ENCODE measurements around the gene MAPK8IP1.
A peak's percentile ranks its signal among the peaks of the same experiment; 100 is the strongest.
"Not testable (repeated sequence)": the region's sequence is repeated elsewhere in the genome, so short reads cannot be mapped to it uniquely, and the experiment has no call there.

Gene MAPK8IP1

DNA sequence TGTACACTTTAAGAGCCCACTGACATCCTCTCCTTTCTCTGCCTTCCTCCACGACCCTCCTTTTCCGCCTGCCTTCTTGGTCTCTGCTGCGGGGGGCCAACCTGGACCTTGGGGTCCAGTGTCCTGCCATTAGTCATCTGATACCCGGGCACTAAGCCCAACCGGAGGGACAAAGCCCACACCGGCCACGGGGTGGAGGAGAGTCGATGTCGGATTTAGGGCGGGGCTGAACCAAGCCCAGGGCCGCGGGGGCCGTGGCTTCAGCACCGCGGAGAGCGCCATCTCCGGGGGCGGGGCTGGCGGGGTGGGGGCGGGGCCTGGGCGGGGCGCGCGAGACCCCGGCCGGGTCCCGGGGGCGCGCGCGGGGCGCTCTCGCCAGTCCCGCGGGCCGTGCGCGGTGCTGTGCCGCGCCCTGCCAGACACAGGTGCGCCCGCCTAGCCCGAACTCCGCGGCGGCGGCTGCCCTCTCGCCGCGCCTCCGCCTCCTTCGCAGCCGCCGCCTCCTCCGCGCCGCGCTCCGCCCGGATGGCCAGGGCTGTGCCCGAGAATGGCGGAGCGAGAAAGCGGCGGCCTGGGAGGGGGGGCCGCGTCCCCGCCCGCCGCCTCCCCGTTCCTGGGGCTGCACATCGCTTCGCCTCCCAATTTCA lies at the start of gene MAPK8IP1:
Gene MAPK8IP1, plus strand, starts transcription at position 378 of the 647 bp plus-strand sequence. Its CDS starts 170 bp downstream, at position 548.
- no peak for FAIRE-seq
- peak; percentile 68 for DNase-seq (ENCODE audit: extremely low spot score, insufficient read length, low read depth)

DNA sequence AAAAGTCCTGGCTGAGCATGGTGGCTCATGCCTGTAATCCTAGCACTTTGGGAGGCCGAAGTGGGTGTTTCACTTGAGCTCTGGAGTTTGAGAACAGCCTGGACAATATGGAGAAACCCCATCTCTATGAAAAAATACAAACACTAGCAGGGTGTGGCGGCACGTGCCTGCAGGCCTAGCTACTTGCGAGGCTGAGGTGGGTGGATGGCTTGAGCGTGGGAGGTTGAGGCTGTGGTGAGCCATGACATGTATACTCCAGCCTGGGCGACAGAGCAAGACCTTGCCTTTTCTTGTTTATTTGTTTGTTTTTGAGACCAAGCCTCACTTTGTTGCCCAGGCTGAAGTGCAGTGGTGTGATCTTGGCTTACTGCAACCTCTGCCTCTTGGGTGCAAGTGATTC lies 46.2 kb upstream of the MAPK8IP1 start:
- DNase-seq (ENCODE audit: extremely low spot score, insufficient read length, low read depth) (no peak), FAIRE-seq (no peak)

DNA sequence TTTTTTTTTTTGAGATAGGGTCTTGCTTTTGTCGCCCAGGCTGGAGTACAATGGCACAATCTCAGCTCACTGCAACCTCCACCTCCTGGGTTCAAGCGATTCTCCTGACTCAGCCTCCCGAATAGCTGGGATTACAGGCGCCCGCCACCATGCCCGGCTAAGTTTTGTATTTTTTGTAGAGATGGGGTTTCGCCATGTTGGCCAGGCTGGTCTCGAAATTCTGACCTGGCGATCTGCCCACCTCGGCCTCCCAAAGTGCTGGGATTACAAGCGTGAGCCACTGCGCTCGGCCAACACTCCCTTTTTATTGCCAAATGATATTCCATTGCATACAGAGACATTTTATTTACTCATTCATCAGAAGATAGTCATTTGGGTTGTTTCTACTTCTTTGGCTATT lies 45.2 kb upstream of the MAPK8IP1 start:
- not testable (repeated sequence) for FAIRE-seq; DNase-seq (ENCODE audit: extremely low spot score, insufficient read length, low read depth)

DNA sequence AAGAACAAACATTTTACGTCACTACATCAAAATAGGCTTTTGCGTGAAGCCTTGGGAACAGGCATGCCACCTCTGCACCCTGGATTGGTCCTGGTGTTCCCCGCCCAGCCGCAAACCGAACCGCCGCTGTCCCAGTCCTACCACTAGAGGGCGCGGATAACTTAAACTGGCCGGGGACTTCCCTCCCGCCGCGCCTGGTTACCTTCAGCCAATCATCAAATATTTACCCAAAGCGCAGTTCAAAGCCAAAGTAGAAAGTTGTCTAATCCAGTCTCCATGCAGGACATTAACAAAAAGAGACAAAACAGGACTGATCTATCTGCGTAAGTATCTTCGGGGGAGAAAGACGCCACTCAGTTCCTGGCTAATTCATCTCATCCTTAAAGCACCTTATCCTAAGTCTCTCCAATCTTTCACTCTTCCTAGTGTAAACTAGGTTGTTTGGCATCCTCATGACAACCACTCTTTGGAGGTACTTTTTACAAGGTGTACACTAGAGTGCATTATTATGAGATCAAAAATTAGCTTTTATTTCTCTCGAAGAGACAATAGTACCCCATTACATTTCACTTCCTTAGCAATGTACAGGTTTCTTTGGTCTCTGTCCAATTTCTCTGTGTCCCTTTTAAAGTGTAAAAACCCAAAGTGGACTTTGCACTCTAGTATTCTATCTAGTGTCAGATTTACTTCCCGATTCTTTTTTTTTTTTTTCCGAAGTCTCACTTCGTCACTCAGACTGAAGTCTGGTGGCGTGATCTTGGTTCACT lies 42.1 kb upstream of the MAPK8IP1 start:
- DNase-seq (ENCODE audit: extremely low spot score, insufficient read length, low read depth) (peak; percentile 70), FAIRE-seq (peak; percentile 83)

GRCh38 chr11:45844822-45845578 lies 40.5 kb upstream of the MAPK8IP1 start:
- DNase-seq (ENCODE audit: extremely low spot score, insufficient read length, low read depth) (no peak), FAIRE-seq (no peak)

DNA sequence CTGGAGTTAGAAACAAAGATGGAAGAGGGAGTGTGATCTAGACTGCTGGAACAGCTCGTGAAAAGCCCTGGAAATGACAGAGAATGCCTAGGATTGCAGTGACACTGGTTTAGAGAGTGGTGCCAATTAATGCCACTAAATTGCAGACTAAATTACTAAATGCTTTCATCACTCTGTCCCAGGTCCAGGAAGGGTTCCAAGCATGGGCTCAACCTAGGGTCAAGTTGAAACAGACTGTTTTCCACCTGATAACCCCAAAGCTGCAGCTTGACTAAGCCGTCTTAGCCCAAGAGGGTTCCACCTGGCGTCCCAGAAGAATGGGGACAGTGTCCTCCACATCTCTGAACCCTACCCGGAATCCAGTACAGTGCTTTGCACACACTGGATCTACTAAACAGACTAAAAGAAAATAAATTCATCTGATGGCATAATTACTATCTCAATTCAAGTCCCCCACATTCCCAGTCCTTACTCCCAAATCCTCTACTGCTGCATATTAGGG lies 39.2 kb upstream of the MAPK8IP1 start:
- DNase-seq (ENCODE audit: extremely low spot score, insufficient read length, low read depth) = no peak
- FAIRE-seq = no peak

GRCh38 chr11:45846974-45847910 lies 38.2 kb upstream of the MAPK8IP1 start, which contains the start of gene CRY2:
CRY2 (plus strand) TSS chr11:45847475; CDS start chr11:45847491, 16 bp downstream.
- FAIRE-seq (peak; percentile 94), DNase-seq (ENCODE audit: extremely low spot score, insufficient read length, low read depth) (peak; percentile 93)

- FAIRE-seq = no peak
- DNase-seq (ENCODE audit: extremely low spot score, insufficient read length, low read depth) = no peak
Observed at GRCh38 chr11:45847911-45848316, 37.5 kb upstream of the MAPK8IP1 start.

- DNase-seq (ENCODE audit: extremely low spot score, insufficient read length, low read depth) (no peak), FAIRE-seq (no peak)
Observed at GRCh38 chr11:45848654-45849081, 36.8 kb upstream of the MAPK8IP1 start.

- FAIRE-seq (no peak), DNase-seq (ENCODE audit: extremely low spot score, insufficient read length, low read depth) (no peak)
Observed at GRCh38 chr11:45850446-45850845, 35.0 kb upstream of the MAPK8IP1 start.

GRCh38 chr11:45851228-45851627 lies 34.2 kb upstream of the MAPK8IP1 start:
- DNase-seq (ENCODE audit: extremely low spot score, insufficient read length, low read depth) = no peak
- no peak for FAIRE-seq

GRCh38 chr11:45852018-45852711 lies 33.3 kb upstream of the MAPK8IP1 start:
- no peak for DNase-seq (ENCODE audit: extremely low spot score, insufficient read length, low read depth)
- no peak for FAIRE-seq

GRCh38 chr11:45852712-45853101 lies 32.7 kb upstream of the MAPK8IP1 start:
- FAIRE-seq (no peak), DNase-seq (ENCODE audit: extremely low spot score, insufficient read length, low read depth) (peak; percentile 22)

DNA sequence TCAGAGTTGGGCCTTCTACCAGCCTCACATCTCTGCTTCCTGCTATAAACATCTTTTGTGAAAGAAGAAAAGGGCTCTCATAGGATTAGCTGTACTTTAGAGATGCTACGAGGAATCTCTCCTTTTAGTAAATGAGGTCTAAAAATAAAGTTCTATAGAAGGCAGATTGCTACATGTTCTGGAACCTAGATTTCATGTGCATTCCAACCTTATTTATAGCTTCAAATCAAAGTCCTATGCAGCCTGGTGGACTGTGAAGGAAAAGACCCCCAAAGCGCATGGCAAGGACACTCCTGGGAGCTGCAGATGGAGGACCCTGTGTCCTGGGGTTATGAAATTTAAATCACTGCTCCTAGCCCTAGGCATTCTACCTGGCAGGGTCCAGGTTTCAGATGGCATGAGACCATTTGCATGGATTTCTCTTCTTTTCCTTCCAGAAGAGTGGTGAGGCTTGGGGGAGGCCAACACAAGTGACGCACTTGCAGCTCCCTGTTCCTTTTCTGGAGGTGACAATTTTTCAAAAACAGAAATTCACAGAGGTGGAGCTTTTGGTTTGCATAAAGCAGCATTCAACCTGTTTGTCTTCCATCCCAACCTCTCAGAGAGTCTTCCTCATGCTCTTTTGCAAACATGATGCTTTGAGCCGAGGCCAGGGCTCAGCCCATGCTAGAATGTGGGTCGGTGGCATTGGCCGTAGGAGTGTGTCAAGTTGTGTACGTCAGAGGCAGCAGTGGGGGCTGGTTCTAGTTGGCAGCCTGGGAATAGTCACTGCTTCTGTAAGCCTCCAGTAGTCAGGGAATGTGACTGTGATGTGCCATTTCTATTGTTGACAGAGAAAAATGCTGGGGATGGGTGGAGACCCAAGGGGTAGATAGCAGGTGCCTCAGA lies 31.9 kb upstream of the MAPK8IP1 start:
- DNase-seq (ENCODE audit: extremely low spot score, insufficient read length, low read depth) = no peak
- FAIRE-seq = no peak

DNA sequence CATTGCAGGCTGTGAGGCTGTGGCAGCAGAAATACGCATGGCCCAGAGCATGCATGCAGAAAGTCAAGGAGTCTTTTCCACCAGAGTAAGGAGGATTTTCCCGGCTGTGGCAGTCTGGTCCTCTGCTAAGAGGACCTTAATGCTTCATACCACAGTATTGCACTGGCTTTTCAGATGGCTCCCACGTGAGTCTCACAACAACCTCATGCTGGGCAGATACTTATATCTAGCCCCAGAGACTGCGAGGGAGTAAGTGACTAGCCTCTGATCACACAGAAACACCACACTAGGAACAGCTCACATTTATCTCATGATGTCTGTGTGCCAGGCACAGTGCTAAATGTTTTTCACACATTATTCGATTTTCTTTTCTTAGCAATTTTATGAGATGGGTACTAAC lies 30.1 kb upstream of the MAPK8IP1 start:
- FAIRE-seq (no peak), DNase-seq (ENCODE audit: extremely low spot score, insufficient read length, low read depth) (no peak)

DNA sequence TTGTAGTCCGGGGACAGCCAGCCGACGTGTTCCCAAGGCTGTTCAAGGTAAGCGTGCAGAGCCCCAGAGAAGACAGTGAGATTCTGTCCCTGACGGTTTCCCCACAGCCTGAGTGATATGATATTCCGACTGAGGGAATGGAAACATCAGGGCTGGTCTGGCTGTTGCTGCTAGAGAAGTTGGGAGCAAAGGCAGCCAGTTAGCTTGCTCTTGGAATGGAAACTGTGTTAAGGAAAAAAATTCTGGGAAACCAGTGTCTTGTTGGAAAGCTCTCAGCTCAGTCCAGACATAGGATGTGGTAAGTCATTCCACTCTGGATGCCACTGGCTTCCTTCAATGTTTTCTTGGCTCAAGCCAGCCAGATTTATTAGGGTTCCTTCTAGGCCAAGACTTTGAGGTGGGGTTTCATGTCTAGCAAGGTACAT lies 29.4 kb upstream of the MAPK8IP1 start:
- no peak for DNase-seq (ENCODE audit: extremely low spot score, insufficient read length, low read depth)

GRCh38 chr11:45857961-45858474 lies 27.4 kb upstream of the MAPK8IP1 start:
- no peak for FAIRE-seq

More for the DNA sequence above, 29.4 kb upstream of the MAPK8IP1 start:
- FAIRE-seq = no peak

More at GRCh38 chr11:45857961-45858474, 27.4 kb upstream of the MAPK8IP1 start:
- no peak for DNase-seq (ENCODE audit: extremely low spot score, insufficient read length, low read depth)
